Sigmoid colon (tissue), 3 donors: Measurements from ENCODE around the gene BEST3.

Experiments used
- POLR2A ChIP-seq, 2 donors: fragments of 450-650 bp; IDR thresholded peaks; one replicate each; pipeline ENCODE4 v1.6.1; 2016; ENCODE audit warnings: antibody characterized with exemption in 2 of 2, mild to moderate bottlenecking in 2 of 2, moderate library complexity in 2 of 2
- TF ChIP-seq, protein P1 (sequence below), 4 experiments: fragments of 450-650 bp in 3 of 4; fragments of 200-600 bp in 1 of 4; IDR thresholded peaks; one replicate each; pipeline ENCODE4 v1.5.1; 2016 to 2019; ENCODE audit warnings: antibody characterized with exemption in 4 of 4, mild to moderate bottlenecking in 3 of 4, moderate library complexity in 2 of 4

DNA sequence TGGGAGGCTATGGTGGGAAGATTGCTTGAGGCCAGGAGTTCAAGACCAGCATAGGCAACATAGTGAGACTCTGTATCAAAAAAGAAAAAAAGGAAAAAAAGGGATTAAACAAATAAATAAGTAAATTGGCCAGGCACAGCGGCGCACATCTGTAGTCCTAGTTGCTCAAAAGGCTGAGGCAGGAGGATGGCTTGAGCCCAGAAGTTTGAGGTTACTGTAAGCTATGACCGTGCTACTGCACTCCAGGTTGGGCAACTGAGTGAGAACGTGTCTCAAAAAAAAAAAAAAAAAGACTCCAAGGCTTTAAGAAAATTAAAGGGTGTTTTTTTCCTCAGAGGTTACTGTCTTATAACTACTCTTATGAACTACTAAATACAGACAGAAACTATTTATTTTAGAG lies 11.7 kb downstream of the BEST3 start:
- TF ChIP-seq, protein P1, sequence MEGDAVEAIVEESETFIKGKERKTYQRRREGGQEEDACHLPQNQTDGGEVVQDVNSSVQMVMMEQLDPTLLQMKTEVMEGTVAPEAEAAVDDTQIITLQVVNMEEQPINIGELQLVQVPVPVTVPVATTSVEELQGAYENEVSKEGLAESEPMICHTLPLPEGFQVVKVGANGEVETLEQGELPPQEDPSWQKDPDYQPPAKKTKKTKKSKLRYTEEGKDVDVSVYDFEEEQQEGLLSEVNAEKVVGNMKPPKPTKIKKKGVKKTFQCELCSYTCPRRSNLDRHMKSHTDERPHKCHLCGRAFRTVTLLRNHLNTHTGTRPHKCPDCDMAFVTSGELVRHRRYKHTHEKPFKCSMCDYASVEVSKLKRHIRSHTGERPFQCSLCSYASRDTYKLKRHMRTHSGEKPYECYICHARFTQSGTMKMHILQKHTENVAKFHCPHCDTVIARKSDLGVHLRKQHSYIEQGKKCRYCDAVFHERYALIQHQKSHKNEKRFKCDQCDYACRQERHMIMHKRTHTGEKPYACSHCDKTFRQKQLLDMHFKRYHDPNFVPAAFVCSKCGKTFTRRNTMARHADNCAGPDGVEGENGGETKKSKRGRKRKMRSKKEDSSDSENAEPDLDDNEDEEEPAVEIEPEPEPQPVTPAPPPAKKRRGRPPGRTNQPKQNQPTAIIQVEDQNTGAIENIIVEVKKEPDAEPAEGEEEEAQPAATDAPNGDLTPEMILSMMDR (IDR thresholded peaks at IDR 0.05) = no peak
- TF ChIP-seq POLR2A (IDR thresholded peaks at IDR 0.05) = no peak
